ENCODE measurements around the gene SRD5A1.

The SRD5A1 gene

GRCh38 chr5:6707852-6708251 lies 74.6 kb downstream of the SRD5A1 start:
- no peak for TF ChIP-seq CTCF (IDR thresholded peaks at IDR 0.05; ENCODE audit: borderline replicate concordance, insufficient read depth, low read depth, low read length)
- H3K4me3 ChIP-seq (ENCODE audit: low read depth, low read length) = no peak overlapping the region

GRCh38 chr5:6708814-6709213 lies 75.6 kb downstream of the SRD5A1 start:
- no peak for TF ChIP-seq CTCF (IDR thresholded peaks at IDR 0.05; ENCODE audit: borderline replicate concordance, insufficient read depth, low read depth, low read length)
- H3K4me3 ChIP-seq (ENCODE audit: low read depth, low read length) = no peak overlapping the region

GRCh38 chr5:6710070-6710469 lies 76.8 kb downstream of the SRD5A1 start:
- H3K4me3 ChIP-seq (ENCODE audit: low read depth, low read length) = no peak overlapping the region
- TF ChIP-seq CTCF (IDR thresholded peaks at IDR 0.05; ENCODE audit: borderline replicate concordance, insufficient read depth, low read depth, low read length) = no peak

- TF ChIP-seq CTCF (IDR thresholded peaks at IDR 0.05; ENCODE audit: borderline replicate concordance, insufficient read depth, low read depth, low read length) = no peak
Measured at GRCh38 chr5:6710551-6711318, 77.5 kb downstream of the SRD5A1 start.

GRCh38 chr5:6711409-6712141 lies 78.3 kb downstream of the SRD5A1 start:
- peak overlapping the region; percentile 3 for H3K4me3 ChIP-seq (ENCODE audit: low read depth, low read length)
- no peak for TF ChIP-seq CTCF (IDR thresholded peaks at IDR 0.05; ENCODE audit: borderline replicate concordance, insufficient read depth, low read depth, low read length)

More at GRCh38 chr5:6710551-6711318, 77.5 kb downstream of the SRD5A1 start:
- H3K4me3 ChIP-seq (ENCODE audit: low read depth, low read length) = no peak overlapping the region

- H3K4me3 ChIP-seq (ENCODE audit: low read depth, low read length) = peak overlapping the region; percentile 79
- peak; percentile 5; the same call in 1 of the 2 replicates for TF ChIP-seq CTCF (IDR thresholded peaks at IDR 0.05; ENCODE audit: borderline replicate concordance, insufficient read depth, low read depth, low read length)
Measured at GRCh38 chr5:6712142-6712576, 78.9 kb downstream of the SRD5A1 start.
